HEK293T (cell line): ENCODE measurements around the gene SLC1A1.

Source experiments
- CTCF ChIA-PET: fragments of 350-600 bp; formaldehyde crosslinking; extraction: SDS; loops from one replicate; lab custom pipeline; 2021; ENCODE audit warnings: antibody characterized with exemption, inconsistent platforms; lab: Yijun Ruan, JAX
- POLR2A ChIA-PET: fragments of 350-600 bp; formaldehyde crosslinking; extraction: SDS; loops from one replicate; lab custom pipeline; 2020; ENCODE audit warnings: antibody characterized with exemption, inconsistent platforms; lab: Yijun Ruan, JAX
- DNase-seq: peaks from one replicate; pipeline ENCODE4 v3.0.0; 2012; ENCODE audit warnings: mixed read lengths; ENCODE audit errors: extremely low spot score
- ARNT ChIP-seq: fragments of 450-650 bp; IDR thresholded peaks from 2 replicates; pipeline ENCODE4 v1.6.1; 2017; ENCODE audit warnings: mild to moderate bottlenecking
- BHLHE40 ChIP-seq: fragments of 450-650 bp; IDR thresholded peaks from 2 replicates; pipeline ENCODE4 v1.6.1; 2016; ENCODE audit warnings: mild to moderate bottlenecking, moderate library complexity, borderline replicate concordance
- CTBP1 ChIP-seq: fragments of 450-650 bp; IDR thresholded peaks from 2 replicates; pipeline ENCODE4 v1.6.1; 2016; ENCODE audit warnings: borderline replicate concordance
- ELF4 ChIP-seq: fragments of 450-650 bp; IDR thresholded peaks from 2 replicates; pipeline ENCODE4 v1.6.1; 2017; ENCODE audit warnings: antibody characterized with exemption
- FOXA1 ChIP-seq: fragments of 450-650 bp; IDR thresholded peaks from 2 replicates; pipeline ENCODE4 v1.6.1; 2016; ENCODE audit warnings: mild to moderate bottlenecking
- FOXK2 ChIP-seq: fragments of 450-650 bp; IDR thresholded peaks from 2 replicates; pipeline ENCODE4 v1.6.1; 2016; ENCODE audit warnings: mild to moderate bottlenecking
- FOXM1 ChIP-seq: fragments of 450-650 bp; IDR thresholded peaks from 2 replicates; pipeline ENCODE4 v1.6.1; 2017; ENCODE audit warnings: mild to moderate bottlenecking, borderline replicate concordance
- HDGF ChIP-seq: fragments of 450-650 bp; IDR thresholded peaks from 2 replicates; pipeline ENCODE4 v1.6.1; 2017; ENCODE audit warnings: antibody characterized with exemption, borderline replicate concordance
- L3MBTL2 ChIP-seq: fragments of 450-650 bp; conservative IDR thresholded peaks from 2 replicates; pipeline ENCODE4 v1.6.1; 2016; ENCODE audit warnings: mild to moderate bottlenecking
- LEF1 ChIP-seq: fragments of 450-650 bp; IDR thresholded peaks from 2 replicates; pipeline ENCODE4 v1.6.1; 2017; ENCODE audit warnings: mild to moderate bottlenecking, borderline replicate concordance
- NFRKB ChIP-seq: fragments of 450-650 bp; IDR thresholded peaks from 2 replicates; pipeline ENCODE4 v1.6.1; 2016; ENCODE audit warnings: mild to moderate bottlenecking, moderate library complexity
- SP1 ChIP-seq: fragments of 450-650 bp; IDR thresholded peaks from 2 replicates; pipeline ENCODE4 v1.6.1; 2017
- SUZ12 ChIP-seq: fragments of 450-650 bp; IDR thresholded peaks from 2 replicates; pipeline ENCODE4 v1.6.1; 2016; ENCODE audit warnings: mild to moderate bottlenecking
- TARDBP ChIP-seq: fragments of 450-650 bp; IDR thresholded peaks from 2 replicates; pipeline ENCODE4 v1.6.1; 2016
- ZNF384 ChIP-seq: fragments of 450-650 bp; IDR thresholded peaks from 2 replicates; pipeline ENCODE4 v1.6.1; 2016
- TF ChIP-seq, protein P1 (sequence below): fragments of 450-650 bp; IDR thresholded peaks from 2 replicates; pipeline ENCODE4 v1.6.1; 2016

SLC1A1 gene

DNA sequence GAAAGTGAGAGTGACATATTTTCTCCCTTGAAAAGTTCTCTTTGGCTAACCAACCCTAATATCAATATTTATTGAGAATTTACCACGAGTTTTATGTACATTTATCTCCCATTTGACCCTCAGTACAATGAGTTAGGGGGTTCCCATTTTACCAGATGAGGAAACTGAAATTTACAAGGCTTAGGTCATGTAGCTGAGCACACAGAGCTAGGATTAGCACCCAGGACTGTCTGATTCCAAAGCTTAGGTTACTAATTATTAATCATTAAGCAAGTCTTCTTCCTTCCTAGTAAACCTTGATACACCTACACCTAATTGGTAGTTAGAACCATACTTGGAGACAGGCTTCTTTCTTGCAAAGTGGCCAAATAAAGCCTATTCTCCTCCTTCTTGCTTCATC lies 12.2 kb downstream of the SLC1A1 start:
- TF ChIP-seq ELF4 (no peak), CTBP1 (no peak), L3MBTL2 (no peak), SP1 (no peak), ZNF384 (no peak)
- CTCF ChIA-PET, result no interaction called here
- DNase-seq, result no peak
- POLR2A ChIA-PET, result no interaction called here

DNA sequence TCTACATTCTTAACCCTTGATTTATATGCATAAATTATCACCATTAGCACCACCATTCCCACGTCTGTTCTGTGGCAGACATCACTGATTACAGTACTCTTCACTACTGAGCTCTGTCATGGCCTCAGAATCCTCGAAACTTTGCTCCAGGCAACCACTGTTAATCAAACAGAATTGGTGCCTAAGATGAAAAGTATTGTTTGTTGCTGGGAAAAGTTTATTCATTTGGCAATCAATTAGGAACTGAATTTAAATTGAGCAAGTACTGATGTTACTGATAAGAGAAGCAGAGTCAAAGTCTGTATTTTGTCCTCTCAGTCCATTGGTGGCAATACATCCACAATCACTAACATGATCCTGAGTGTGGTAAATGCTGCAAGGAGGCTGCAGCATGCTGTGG lies 12.8 kb downstream of the SLC1A1 start:
- POLR2A ChIA-PET, result no interaction called here

GRCh38 chr9:4504250-4504649 lies 14.0 kb downstream of the SLC1A1 start:
- POLR2A ChIA-PET, result no interaction called here
- TF ChIP-seq FOXM1 (no peak), ELF4 (no peak), SUZ12 (no peak), ARNT (no peak), NFRKB (no peak), CTBP1 (no peak), ZNF384 (no peak), FOXA1 (no peak), BHLHE40 (no peak), FOXK2 (no peak), HDGF (no peak), L3MBTL2 (no peak), SP1 (no peak), TARDBP (no peak), LEF1 (no peak)
- TF ChIP-seq, protein P1, sequence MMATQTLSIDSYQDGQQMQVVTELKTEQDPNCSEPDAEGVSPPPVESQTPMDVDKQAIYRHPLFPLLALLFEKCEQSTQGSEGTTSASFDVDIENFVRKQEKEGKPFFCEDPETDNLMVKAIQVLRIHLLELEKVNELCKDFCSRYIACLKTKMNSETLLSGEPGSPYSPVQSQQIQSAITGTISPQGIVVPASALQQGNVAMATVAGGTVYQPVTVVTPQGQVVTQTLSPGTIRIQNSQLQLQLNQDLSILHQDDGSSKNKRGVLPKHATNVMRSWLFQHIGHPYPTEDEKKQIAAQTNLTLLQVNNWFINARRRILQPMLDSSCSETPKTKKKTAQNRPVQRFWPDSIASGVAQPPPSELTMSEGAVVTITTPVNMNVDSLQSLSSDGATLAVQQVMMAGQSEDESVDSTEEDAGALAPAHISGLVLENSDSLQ, result no peak
- DNase-seq, result no peak
- CTCF ChIA-PET, result no interaction called here

More for the DNA sequence above, 12.8 kb downstream of the SLC1A1 start:
- CTCF ChIA-PET, result no interaction called here
- TF ChIP-seq SUZ12 (no peak), LEF1 (no peak), BHLHE40 (no peak), L3MBTL2 (no peak), HDGF (no peak), FOXK2 (no peak), ARNT (no peak), ZNF384 (no peak), TARDBP (no peak), FOXM1 (no peak), NFRKB (no peak), FOXA1 (no peak), SP1 (no peak), ELF4 (no peak), CTBP1 (no peak)
- TF ChIP-seq, protein P1, result no peak
- no peak for DNase-seq

DNA sequence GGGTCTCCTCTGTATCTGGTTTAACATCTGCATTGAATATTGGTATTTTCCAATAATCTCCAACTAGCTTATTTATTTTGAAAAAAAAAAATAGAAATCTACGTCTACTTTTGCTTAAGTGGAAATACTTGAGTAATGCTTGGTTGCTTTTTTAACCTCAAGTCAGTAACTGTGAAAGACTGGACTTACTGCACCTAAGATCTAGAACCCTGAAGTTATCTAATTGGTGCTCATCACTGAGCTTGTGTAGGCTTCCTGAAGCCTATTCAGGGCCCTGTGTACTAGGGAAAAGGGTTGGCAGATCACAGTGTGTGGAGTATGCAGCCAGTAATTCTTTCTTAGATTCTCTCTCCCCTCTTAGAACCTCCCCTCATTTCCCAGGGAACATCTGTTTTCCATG lies 16.2 kb downstream of the SLC1A1 start:
- TF ChIP-seq FOXA1 (no peak), BHLHE40 (no peak), ZNF384 (no peak), FOXM1 (no peak), FOXK2 (no peak), TARDBP (no peak), LEF1 (no peak), ELF4 (no peak), SUZ12 (no peak), SP1 (no peak), HDGF (no peak)
- TF ChIP-seq, protein P1, result no peak
- ChIA-PET POLR2A (no interaction called here), CTCF (no interaction called here)
- no peak for DNase-seq

DNA sequence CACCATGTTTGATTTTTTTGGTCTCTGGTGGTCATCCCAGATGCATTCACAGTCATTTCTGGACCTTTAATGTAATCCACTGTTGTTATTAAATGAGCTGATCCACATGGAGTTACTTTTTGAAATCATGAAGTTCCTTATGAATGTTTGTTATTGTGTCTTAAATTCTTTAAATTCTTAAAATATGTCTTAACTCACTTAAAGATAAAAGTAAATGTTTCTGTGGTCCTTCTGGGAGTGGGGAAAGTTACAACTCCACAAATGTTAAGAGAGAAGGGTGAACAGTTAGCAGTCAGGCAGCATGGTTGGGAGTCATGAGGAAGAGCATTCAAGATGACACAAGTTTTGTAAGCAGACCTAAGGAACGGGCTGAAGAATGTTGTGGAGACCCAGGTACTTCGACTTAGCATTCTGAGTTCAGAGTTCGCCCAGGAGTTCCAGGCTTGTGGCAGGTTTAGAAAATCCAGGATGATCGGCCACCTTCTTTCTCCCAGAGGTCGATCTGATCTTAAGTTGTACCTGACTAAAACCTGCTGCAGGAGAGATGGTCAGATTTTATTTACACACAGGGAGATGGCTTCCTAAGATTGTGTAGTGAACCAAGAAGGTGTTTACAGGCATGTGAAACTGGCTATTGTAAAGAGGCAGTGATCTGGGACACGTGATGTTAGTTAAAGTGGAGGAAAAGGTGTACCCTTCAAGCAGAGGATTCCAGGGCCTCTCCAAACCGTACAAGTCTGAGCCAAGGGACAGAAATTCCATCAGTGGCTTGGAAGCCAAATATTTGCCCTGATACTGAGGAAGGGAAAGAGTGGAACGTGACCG lies 17.2 kb downstream of the SLC1A1 start:
- DNase-seq, result no peak
- ChIA-PET CTCF (no interaction called here), POLR2A (no interaction called here)

GRCh38 chr9:4508246-4508906 lies 18.1 kb downstream of the SLC1A1 start:
- POLR2A ChIA-PET, result no interaction called here
- CTCF ChIA-PET, result no interaction called here
- no peak for TF ChIP-seq L3MBTL2
- TF ChIP-seq, protein P1, result peak; percentile 19; the same call in 1 of the 2 replicates
- no peak for DNase-seq

More for the DNA sequence above, 17.2 kb downstream of the SLC1A1 start:
- no peak for TF ChIP-seq TARDBP
- no peak for TF ChIP-seq FOXK2
- TF ChIP-seq ZNF384, result no peak
